IMR-90 (cell line): ENCODE results near the gene ST14. TPM values are rescaled to one million over a fixed set of nuclear protein-coding genes. Genes with fewer than 3 reads are reported as not detected.

Experiments used
- ATAC-seq: fragments of 200-7000 bp; cut with Tn5 transposase; 2 replicates; pipeline ENCODE4 v1.9.1; 2020; ENCODE audit warnings: low read depth, mild to moderate bottlenecking, moderate library complexity
- BruUV-seq: library from RNA; stranded (reverse); fragments of 400-500 nt; replicated peaks from 2 replicates; lab custom pipeline; 2021; lab: Mats Ljungman, UMichigan
- CTCF ChIA-PET: fragments of 300-600 bp; formaldehyde crosslinking; extraction: SDS; loops from one replicate; lab custom pipeline; 2021; ENCODE audit warnings: antibody characterized with exemption; lab: Yijun Ruan, JAX
- POLR2A ChIA-PET: fragments of 300-600 bp; sonication (Branson Sonifier 250); formaldehyde crosslinking; loops from one replicate; lab custom pipeline; 2022; ENCODE audit warnings: antibody characterized with exemption; ENCODE audit not compliant: unreplicated experiment; lab: Charles Lee
- DNase-seq: peaks from one replicate; pipeline ENCODE4 v3.0.0; 2013
- H2AFZ ChIP-seq: replicated peaks from 2 replicates; pipeline ENCODE3; 2013; ENCODE audit warnings: low read length, mild to moderate bottlenecking; ENCODE audit not compliant: poor library complexity
- H2AK5ac ChIP-seq: 2 replicates; pipeline ENCODE4 v1.6.1; 2013; ENCODE audit warnings: low read depth, low read length, inconsistent platforms
- H2AK9ac ChIP-seq: replicated peaks from 2 replicates; pipeline ENCODE3; 2013; ENCODE audit warnings: mild to moderate bottlenecking, low read depth, low read length, moderate library complexity; ENCODE audit not compliant: poor library complexity
- H2BK120ac ChIP-seq: 2 replicates; pipeline ENCODE4 v1.6.1; 2013; ENCODE audit warnings: low read depth, low read length, inconsistent platforms
- H2BK15ac ChIP-seq: 3 replicates; pipeline ENCODE4 v1.6.1; 2013; ENCODE audit warnings: low read depth, low read length, inconsistent platforms
- H2BK20ac ChIP-seq: 2 replicates; pipeline ENCODE4 v1.6.1; 2013; ENCODE audit warnings: low read depth, mild to moderate bottlenecking, inconsistent platforms, low read length, moderate library complexity
- H2BK5ac ChIP-seq: 2 replicates; pipeline ENCODE4 v1.6.1; 2013; ENCODE audit warnings: mild to moderate bottlenecking, low read depth, low read length, inconsistent platforms; ENCODE audit not compliant: poor library complexity, severe bottlenecking
- H3K14ac ChIP-seq: replicated peaks from 2 replicates; pipeline ENCODE4 v1.6.1; 2013; ENCODE audit warnings: low read depth, low read length, inconsistent platforms
- H3K18ac ChIP-seq: 2 replicates; pipeline ENCODE4 v1.6.1; 2013; ENCODE audit warnings: low read depth, low read length, control low read depth
- H3K23ac ChIP-seq: 2 replicates; pipeline ENCODE4 v1.6.1; 2013; ENCODE audit warnings: low read depth, low read length, inconsistent platforms
- H3K27ac ChIP-seq: 2 replicates; pipeline ENCODE4 v1.5.1; 2013; ENCODE audit warnings: mild to moderate bottlenecking, control low read depth, low read length; ENCODE audit not compliant: insufficient read depth
- H3K27me3 ChIP-seq: 2 replicates; pipeline ENCODE4 v1.6.1; 2013; ENCODE audit warnings: low read length; ENCODE audit not compliant: control insufficient read depth, insufficient read depth
- H3K36me3 ChIP-seq: 2 replicates; pipeline ENCODE4 v1.6.1; 2013; ENCODE audit warnings: low read length, mixed read lengths; ENCODE audit not compliant: control insufficient read depth, insufficient read depth
- H3K4ac ChIP-seq: 2 replicates; pipeline ENCODE4 v1.6.1; 2013; ENCODE audit warnings: low read depth, low read length, inconsistent platforms
- H3K4me1 ChIP-seq: 2 replicates; pipeline ENCODE4 v1.6.1; 2013; ENCODE audit warnings: low read length, mixed read lengths; ENCODE audit not compliant: control insufficient read depth, insufficient read depth
- H3K4me2 ChIP-seq: 2 replicates; pipeline ENCODE4 v1.6.1; 2013; ENCODE audit warnings: low read depth, mild to moderate bottlenecking, control low read depth, low read length, moderate library complexity
- H3K4me3 ChIP-seq: 2 replicates; pipeline ENCODE4 v1.5.1; 2013; ENCODE audit warnings: low read depth, mild to moderate bottlenecking, control low read depth, low read length, moderate library complexity; ENCODE audit not compliant: insufficient read depth
- H3K56ac ChIP-seq: 2 replicates; pipeline ENCODE4 v1.6.1; 2013; ENCODE audit warnings: low read length, inconsistent platforms; ENCODE audit not compliant: insufficient read depth; ENCODE audit errors: extremely low read depth
- H3K79me1 ChIP-seq, 2 experiments: 2 replicates each; pipeline ENCODE4 v1.6.1; 2013; ENCODE audit warnings: low read length in 2 of 2, inconsistent platforms in 1 of 2, low read depth in 1 of 2
- H3K9ac ChIP-seq: 2 replicates; pipeline ENCODE4 v1.6.1; 2013; ENCODE audit warnings: low read depth, low read length, control low read depth
- H3K9me1 ChIP-seq: 2 replicates; pipeline ENCODE4 v1.6.1; 2013; ENCODE audit warnings: low read length, inconsistent platforms; ENCODE audit not compliant: insufficient read depth
- H3K9me3 ChIP-seq: 2 replicates; pipeline ENCODE4 v1.6.1; 2013; ENCODE audit warnings: low read length; ENCODE audit not compliant: control insufficient read depth, insufficient read depth
- H4K20me1 ChIP-seq: 2 replicates; pipeline ENCODE4 v1.6.1; 2013; ENCODE audit warnings: low read length, inconsistent platforms; ENCODE audit not compliant: insufficient read depth
- H4K5ac ChIP-seq: 2 replicates; pipeline ENCODE4 v1.6.1; 2013; ENCODE audit warnings: mild to moderate bottlenecking, low read depth, low read length, control low read depth
- H4K8ac ChIP-seq, 2 experiments: 2 replicates each; pipeline ENCODE4 v1.6.1; 2013; ENCODE audit warnings: low read depth in 2 of 2, low read length in 2 of 2, control low read depth in 1 of 2, inconsistent platforms in 1 of 2
- H4K91ac ChIP-seq: 2 replicates; pipeline ENCODE4 v1.6.1; 2013; ENCODE audit warnings: low read depth, low read length, inconsistent platforms; ENCODE audit not compliant: insufficient read depth
- BHLHE40 ChIP-seq: fragments of 150-350 bp; IDR thresholded peaks from 2 replicates; pipeline ENCODE4 v1.6.1; 2016; ENCODE audit warnings: mild to moderate bottlenecking, low read depth, low read length
- CEBPB ChIP-seq: IDR thresholded peaks from 2 replicates; pipeline ENCODE4 v1.6.1; 2012; ENCODE audit warnings: low read depth, low read length, improper control_type of control experiment
- CHD1 ChIP-seq: IDR thresholded peaks from 2 replicates; pipeline ENCODE4 v1.6.1; 2012; ENCODE audit warnings: low read depth, low read length, improper control_type of control experiment
- FOS ChIP-seq: fragments of 150-350 bp; IDR thresholded peaks from 2 replicates; pipeline ENCODE4 v1.6.1; 2016; ENCODE audit warnings: low read depth, low read length
- MAFK ChIP-seq: IDR thresholded peaks from 2 replicates; pipeline ENCODE4 v1.6.1; 2012; ENCODE audit warnings: low read depth, low read length, improper control_type of control experiment
- MXI1 ChIP-seq: IDR thresholded peaks from 2 replicates; pipeline ENCODE4 v1.6.1; 2012; ENCODE audit warnings: low read depth, mild to moderate bottlenecking, low read length, moderate library complexity, borderline replicate concordance
- NFE2L2 ChIP-seq: fragments of 150-350 bp; IDR thresholded peaks from 2 replicates; pipeline ENCODE4 v1.6.1; 2016; ENCODE audit warnings: low read depth, mild to moderate bottlenecking, low read length
- POLR2A ChIP-seq: IDR thresholded peaks from 2 replicates; pipeline ENCODE4 v1.6.1; 2012; ENCODE audit warnings: mild to moderate bottlenecking, low read depth, low read length
- RAD21 ChIP-seq: IDR thresholded peaks from 2 replicates; pipeline ENCODE4 v1.6.1; 2012; ENCODE audit warnings: low read length, improper control_type of control experiment
- RCOR1 ChIP-seq: IDR thresholded peaks from 2 replicates; pipeline ENCODE4 v1.6.1; 2012; ENCODE audit warnings: mild to moderate bottlenecking, low read length, improper control_type of control experiment; ENCODE audit not compliant: insufficient replicate concordance
- SMC3 ChIP-seq: fragments of 150-350 bp; IDR thresholded peaks from 2 replicates; pipeline ENCODE4 v1.6.1; 2016; ENCODE audit warnings: low read depth, mild to moderate bottlenecking, antibody characterized with exemption, low read length, moderate library complexity
- WGBS, 2 experiments: methylation state at CpG; one replicate each; pipeline versions ENCODE4 v1.1.5 to v1.1.7; 2013; ENCODE audit warnings: missing lambda C conversion rate in 2 of 2; ENCODE audit not compliant: insufficient read length in 1 of 2; ENCODE audit errors: extremely low coverage in 2 of 2; 5-methylcytosine and 5-hydroxymethylcytosine counted together
- dilution Hi-C: fragments of 300-500 bp; cut with HindIII; formaldehyde crosslinking; loops from one replicate; pipeline ENCODE4 v1.14.3; 2018; ENCODE audit warnings: low sequenced_read_pairs; ENCODE audit not compliant: unreplicated experiment
- in situ Hi-C: fragments of 300-500 bp; cut with MboI; formaldehyde crosslinking; loops from 3 replicates; pipeline ENCODE4 v1.14.3; 2019; ENCODE audit warnings: low sequenced_read_pairs, inconsistent platforms, mixed read lengths
- intact Hi-C: fragments of 100-400 bp; cut with micrococcal nuclease; formaldehyde crosslinking; loops from 2 replicates; pipeline ENCODE4 v1.10.0; 2022
- polyA plus RNA-seq, 3 experiments: library from polyadenylated mRNA; depleted of rRNA; stranded (reverse); fragments of >200 nt; gene quantifications; 2 replicates each; pipeline ENCODE4 v1.2.3, GENCODE V29; 2012; ENCODE audit warnings: low replicate concordance in 1 of 3
- total RNA-seq: library from RNA; depleted of rRNA; stranded (reverse); fragments of >200 nt; gene quantifications from 2 replicates; pipeline ENCODE4 v1.2.3, GENCODE V29; 2012
- TF ChIP-seq, protein P1 (sequence below): conservative IDR thresholded peaks from 2 replicates; pipeline ENCODE4 v1.5.1; 2012; ENCODE audit warnings: mild to moderate bottlenecking, low read depth, low read length, improper control_type of control experiment
- TF ChIP-seq, protein P2 (sequence below): fragments of 150-350 bp; IDR thresholded peaks from 2 replicates; pipeline ENCODE4 v1.6.1; 2016; ENCODE audit warnings: low read depth, mild to moderate bottlenecking, low read length, moderate library complexity, borderline replicate concordance
- TF ChIP-seq, protein P3 (sequence below): fragments of 150-350 bp; IDR thresholded peaks from 2 replicates; pipeline ENCODE4 v1.6.1; 2017; ENCODE audit warnings: mild to moderate bottlenecking, antibody characterized with exemption, low read length, low read depth

Gene ST14
- total and polyA plus RNA-seq, 2 of the 4 experiments (the other 2 are of a cell fraction): not detected

DNA sequence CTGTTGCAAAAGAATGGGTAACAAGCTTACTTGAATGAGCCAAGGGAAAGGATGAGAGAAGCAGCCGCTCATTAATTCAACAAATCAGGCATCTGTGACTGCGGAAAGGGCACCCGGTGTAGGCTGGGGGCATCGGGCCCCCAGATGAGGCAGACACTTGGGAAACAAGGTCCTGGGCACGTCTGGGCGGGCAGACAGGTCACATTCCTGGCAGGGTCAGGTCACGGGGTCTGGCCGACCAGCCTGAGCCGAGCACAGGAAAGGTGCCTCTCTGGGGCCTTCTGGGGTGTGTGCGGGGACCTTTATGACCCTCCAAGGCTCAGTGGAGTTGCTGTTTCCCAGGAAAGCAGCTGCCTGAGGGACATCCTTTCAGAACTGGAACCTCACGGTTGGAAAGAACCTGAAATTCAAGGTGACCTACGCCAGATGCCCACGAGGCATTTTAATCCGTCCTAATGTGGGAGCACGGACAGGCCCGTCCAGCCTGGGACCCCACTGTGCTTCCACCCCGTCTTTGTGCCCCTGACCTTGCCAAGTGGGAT, 57.1 kb downstream of the ST14 start:
- no peak overlapping the region for H4K91ac ChIP-seq
- TF ChIP-seq, protein P1, sequence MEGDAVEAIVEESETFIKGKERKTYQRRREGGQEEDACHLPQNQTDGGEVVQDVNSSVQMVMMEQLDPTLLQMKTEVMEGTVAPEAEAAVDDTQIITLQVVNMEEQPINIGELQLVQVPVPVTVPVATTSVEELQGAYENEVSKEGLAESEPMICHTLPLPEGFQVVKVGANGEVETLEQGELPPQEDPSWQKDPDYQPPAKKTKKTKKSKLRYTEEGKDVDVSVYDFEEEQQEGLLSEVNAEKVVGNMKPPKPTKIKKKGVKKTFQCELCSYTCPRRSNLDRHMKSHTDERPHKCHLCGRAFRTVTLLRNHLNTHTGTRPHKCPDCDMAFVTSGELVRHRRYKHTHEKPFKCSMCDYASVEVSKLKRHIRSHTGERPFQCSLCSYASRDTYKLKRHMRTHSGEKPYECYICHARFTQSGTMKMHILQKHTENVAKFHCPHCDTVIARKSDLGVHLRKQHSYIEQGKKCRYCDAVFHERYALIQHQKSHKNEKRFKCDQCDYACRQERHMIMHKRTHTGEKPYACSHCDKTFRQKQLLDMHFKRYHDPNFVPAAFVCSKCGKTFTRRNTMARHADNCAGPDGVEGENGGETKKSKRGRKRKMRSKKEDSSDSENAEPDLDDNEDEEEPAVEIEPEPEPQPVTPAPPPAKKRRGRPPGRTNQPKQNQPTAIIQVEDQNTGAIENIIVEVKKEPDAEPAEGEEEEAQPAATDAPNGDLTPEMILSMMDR: no peak
- TF ChIP-seq RCOR1: no peak
- TF ChIP-seq, protein P2, sequence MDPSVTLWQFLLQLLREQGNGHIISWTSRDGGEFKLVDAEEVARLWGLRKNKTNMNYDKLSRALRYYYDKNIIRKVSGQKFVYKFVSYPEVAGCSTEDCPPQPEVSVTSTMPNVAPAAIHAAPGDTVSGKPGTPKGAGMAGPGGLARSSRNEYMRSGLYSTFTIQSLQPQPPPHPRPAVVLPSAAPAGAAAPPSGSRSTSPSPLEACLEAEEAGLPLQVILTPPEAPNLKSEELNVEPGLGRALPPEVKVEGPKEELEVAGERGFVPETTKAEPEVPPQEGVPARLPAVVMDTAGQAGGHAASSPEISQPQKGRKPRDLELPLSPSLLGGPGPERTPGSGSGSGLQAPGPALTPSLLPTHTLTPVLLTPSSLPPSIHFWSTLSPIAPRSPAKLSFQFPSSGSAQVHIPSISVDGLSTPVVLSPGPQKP: no peak
- no peak for TF ChIP-seq RAD21
- TF ChIP-seq CEBPB: no peak
- no peak for TF ChIP-seq BHLHE40
- TF ChIP-seq, protein P3, sequence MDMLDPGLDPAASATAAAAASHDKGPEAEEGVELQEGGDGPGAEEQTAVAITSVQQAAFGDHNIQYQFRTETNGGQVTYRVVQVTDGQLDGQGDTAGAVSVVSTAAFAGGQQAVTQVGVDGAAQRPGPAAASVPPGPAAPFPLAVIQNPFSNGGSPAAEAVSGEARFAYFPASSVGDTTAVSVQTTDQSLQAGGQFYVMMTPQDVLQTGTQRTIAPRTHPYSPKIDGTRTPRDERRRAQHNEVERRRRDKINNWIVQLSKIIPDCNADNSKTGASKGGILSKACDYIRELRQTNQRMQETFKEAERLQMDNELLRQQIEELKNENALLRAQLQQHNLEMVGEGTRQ: no peak
- TF ChIP-seq MAFK: no peak
- no peak for TF ChIP-seq FOS
- TF ChIP-seq NFE2L2: no peak
- no peak for TF ChIP-seq POLR2A
- TF ChIP-seq CHD1: no peak
- no peak for TF ChIP-seq MXI1
- TF ChIP-seq SMC3: no peak
- no peak overlapping the region for H4K8ac ChIP-seq
- dilution Hi-C loops (no loop called here), in situ Hi-C loops (loop anchor here (10.0 to 25.0 kb wide), 2 partner anchors 171 to 648 kb away; no protein-coding TSS in a partner anchor), intact Hi-C loops (loop anchor here (10.0 kb wide), 1 partner anchor 648 kb away; no protein-coding TSS in a partner anchor)
- 75% methylated on average over 11 of the region's 17 CpGs; no CpG with 5 or more reads in 1 of the 2 experiments for WGBS, 2 experiments
- POLR2A ChIA-PET: no interaction called here
- H3K4me1 ChIP-seq: no peaks in the 10 kb centered on the region
- no peaks in the 10 kb centered on the region for H3K9me1 ChIP-seq
- H3K9ac ChIP-seq: no peak overlapping the region
- no peak overlapping the region for H3K14ac ChIP-seq
- no peak for DNase-seq
- no peak for ATAC-seq
- H3K56ac ChIP-seq: no peak overlapping the region
- H3K27ac ChIP-seq: no peak overlapping the region
- H2AK5ac ChIP-seq: no peak overlapping the region
- H3K79me1 ChIP-seq: no peaks in the 10 kb centered on the region
- H2BK20ac ChIP-seq: no peak overlapping the region
- BruUV-seq: no TSS peak
- H3K4me3 ChIP-seq: no peak overlapping the region
- no peak overlapping the region for H3K23ac ChIP-seq
- H3K36me3 ChIP-seq: no peaks in the 10 kb centered on the region
- H2AK9ac ChIP-seq: no peak overlapping the region
- no peak overlapping the region for H2BK120ac ChIP-seq
- no peak overlapping the region for H4K5ac ChIP-seq
- no peak overlapping the region for H2BK5ac ChIP-seq
- H3K18ac ChIP-seq: no peak overlapping the region
- H3K9me3 ChIP-seq: no peaks in the 10 kb centered on the region
- no peak overlapping the region for H2BK15ac ChIP-seq
- H3K4ac ChIP-seq: no peak overlapping the region
- H3K27me3 ChIP-seq: peaks cover 36% of the 10 kb centered on the region
- no peak overlapping the region for H2AFZ ChIP-seq
- CTCF ChIA-PET: interaction anchor here (1.2 to 1.7 kb wide), 2 partner anchors 173 to 645 kb away, joined by 3 to 4 read pairs; no protein-coding TSS in a partner anchor
- no peak overlapping the region for H3K4me2 ChIP-seq
- H4K20me1 ChIP-seq: no peaks in the 10 kb centered on the region
